CD1c-positive myeloid dendritic cell (primary cell): ENCODE results near the gene PLXNB1.

Experiments
- DNase-seq: peaks from one replicate; pipeline ENCODE4 v3.0.0-alpha.2; 2016; ENCODE audit errors: extremely low spot score

PLXNB1 gene

GRCh38 chr3:48418651-48419050, 11.2 kb downstream of the PLXNB1 start:
- DNase-seq: no peak

- DNase-seq: no peak
Measured at GRCh38 chr3:48418140-48418539, 11.7 kb downstream of the PLXNB1 start.

- DNase-seq: no peak
Measured at GRCh38 chr3:48417529-48418108, 12.3 kb downstream of the PLXNB1 start.

- no peak for DNase-seq
Measured at GRCh38 chr3:48416546-48416945, 13.3 kb downstream of the PLXNB1 start.

GRCh38 chr3:48416091-48416505, 13.8 kb downstream of the PLXNB1 start:
- DNase-seq: no peak

- no peak for DNase-seq
Measured at GRCh38 chr3:48415251-48415953, 14.5 kb downstream of the PLXNB1 start.

GRCh38 chr3:48414376-48415250, 15.3 kb downstream of the PLXNB1 start:
- DNase-seq: no peak

- no peak for DNase-seq
Measured at GRCh38 chr3:48413611-48414010, 16.3 kb downstream of the PLXNB1 start.

GRCh38 chr3:48413086-48413485, 16.8 kb downstream of the PLXNB1 start:
- DNase-seq: no peak

GRCh38 chr3:48412375-48413001, 17.4 kb downstream of the PLXNB1 start:
- no peak for DNase-seq

GRCh38 chr3:48411606-48412374, 18.1 kb downstream of the PLXNB1 start:
- DNase-seq: no peak

- DNase-seq: no peak
Measured at GRCh38 chr3:48411041-48411588, 18.8 kb downstream of the PLXNB1 start.

GRCh38 chr3:48410205-48411040, 19.5 kb downstream of the PLXNB1 start:
- DNase-seq: no peak

- no peak for DNase-seq
Measured at GRCh38 chr3:48409291-48410201, 20.3 kb downstream of the PLXNB1 start.

GRCh38 chr3:48408823-48409281, 21.0 kb downstream of the PLXNB1 start:
- no peak for DNase-seq

GRCh38 chr3:48407542-48408099, 22.3 kb downstream of the PLXNB1 start:
- DNase-seq: no peak

GRCh38 chr3:48406443-48407431, 23.1 kb downstream of the PLXNB1 start:
- DNase-seq: no peak
